Left forelimb (tissue), 1 donor: ENCODE data around the gene DEFB131A.
"Not testable (repeated sequence)": the region's sequence is repeated elsewhere in the genome, so short reads cannot be mapped to it uniquely, and the experiment has no call there.

Experiments
- DNase-seq: peaks from one replicate; pipeline ENCODE4 v3.0.0-alpha.2; 2018; ENCODE audit warnings: low spot score

Gene DEFB131A, protein sequence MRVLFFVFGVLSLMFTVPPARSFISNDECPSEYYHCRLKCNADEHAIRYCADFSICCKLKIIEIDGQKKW

DNA sequence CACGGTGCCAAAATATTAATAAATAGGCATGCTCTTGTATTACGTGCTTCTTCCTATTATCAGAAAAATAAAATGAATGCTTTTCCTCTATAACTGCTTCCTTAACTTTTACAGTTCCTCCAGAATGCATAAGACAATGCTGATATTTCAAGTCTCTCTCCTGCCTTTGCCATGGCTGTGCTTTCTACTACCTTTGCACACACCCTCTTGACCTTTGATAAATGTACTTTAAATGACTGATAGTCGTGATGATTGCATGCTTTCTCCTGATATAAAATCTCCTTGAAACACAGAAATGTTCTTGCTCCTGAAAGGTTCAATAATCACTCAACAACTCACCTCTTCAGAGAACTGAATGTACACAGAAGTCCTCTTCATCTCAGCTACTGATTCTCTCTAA is at the start of gene DEFB131A:
Gene DEFB131A, plus strand, starts transcription at position 301 of the 400 bp plus-strand sequence. CDS start 120 bp downstream, outside the sequence.
- DNase-seq, result not testable (repeated sequence)

DNA sequence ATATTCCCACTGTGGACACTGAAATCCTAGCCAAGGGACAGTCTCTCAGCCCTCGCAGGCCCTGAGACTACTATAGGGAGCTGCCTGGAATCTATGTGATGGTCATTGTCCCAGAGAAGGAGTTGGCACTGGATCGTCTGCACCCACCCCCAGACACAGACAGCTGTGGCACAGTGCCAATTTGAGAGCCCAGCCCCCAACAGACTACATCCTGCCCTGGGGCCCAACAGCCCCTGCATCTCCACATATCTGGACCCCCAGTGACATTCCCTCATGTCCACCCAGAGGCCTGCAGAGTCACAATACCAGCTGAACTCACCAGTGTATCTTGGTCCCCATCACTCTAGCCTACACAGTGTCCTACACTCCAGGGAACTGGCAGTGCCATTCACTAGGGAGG is 38.4 kb upstream of the DEFB131A start:
- DNase-seq, result not testable (repeated sequence)

DNA sequence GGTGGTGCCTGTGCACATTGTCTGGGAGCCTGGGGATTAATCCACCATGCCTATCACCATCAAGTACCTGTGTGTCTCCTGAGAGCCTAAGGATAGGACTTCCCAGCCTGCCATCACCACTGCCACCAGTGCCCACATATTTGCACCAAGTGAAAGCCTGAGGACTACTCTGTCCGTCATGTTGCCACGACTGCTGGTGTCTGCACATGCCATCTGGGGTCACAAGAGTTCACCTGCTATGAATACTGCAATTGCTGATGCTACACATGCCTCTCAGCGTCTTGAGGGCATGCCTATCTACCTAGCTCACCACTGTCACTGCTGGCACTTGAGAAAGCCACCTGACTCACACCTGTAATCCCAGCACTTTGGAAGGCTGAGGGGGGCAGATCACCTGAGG is 37.7 kb upstream of the DEFB131A start:
- not testable (repeated sequence) for DNase-seq

DNA sequence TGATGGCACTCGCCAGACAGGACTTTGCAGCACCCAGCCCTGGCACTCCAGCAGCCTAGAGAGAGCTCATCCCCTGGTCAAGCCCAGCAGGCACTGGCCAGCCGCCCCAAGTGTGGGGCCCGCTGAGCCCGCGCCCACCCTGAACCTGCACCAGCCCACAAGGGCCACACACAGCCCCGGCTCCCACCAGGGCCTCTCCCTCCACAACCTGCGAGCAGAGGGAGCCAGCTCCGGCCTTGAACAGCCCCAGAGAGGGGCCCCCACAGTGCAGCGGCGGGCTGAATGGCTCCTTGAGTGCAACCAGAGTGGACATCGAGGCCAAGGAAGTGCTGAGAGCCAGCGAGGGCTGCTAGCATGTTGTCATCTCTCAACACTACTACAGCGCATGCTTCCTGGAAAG is 34.4 kb upstream of the DEFB131A start:
- no peak for DNase-seq

DNA sequence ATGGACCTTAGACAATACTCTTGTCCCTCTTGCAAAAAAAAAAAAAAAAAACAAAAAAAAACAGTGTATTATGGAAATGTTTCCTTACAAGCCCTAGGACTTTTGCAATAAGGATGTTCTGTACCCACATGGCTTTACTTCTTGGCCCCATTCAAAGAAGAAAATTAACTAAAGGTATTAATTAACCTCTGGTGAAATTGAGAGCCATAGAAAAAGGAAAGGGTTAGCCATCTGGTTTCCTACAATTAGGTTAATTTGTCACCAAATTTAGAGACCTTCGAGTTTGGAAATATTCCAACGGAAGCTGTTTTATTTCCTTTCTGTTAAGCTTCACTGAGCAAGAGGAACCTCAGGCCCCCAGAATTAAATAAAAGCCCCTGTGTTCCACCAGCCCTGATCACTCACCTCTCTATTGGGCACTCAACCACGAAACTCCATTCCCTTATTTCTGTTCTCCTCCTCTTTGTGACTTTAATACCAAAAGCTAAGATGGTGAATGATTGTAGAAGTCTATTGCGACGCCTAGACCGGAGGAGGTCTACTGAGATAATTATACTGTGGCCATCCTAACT is 22.2 kb upstream of the DEFB131A start:
- not testable (repeated sequence) for DNase-seq

DNA sequence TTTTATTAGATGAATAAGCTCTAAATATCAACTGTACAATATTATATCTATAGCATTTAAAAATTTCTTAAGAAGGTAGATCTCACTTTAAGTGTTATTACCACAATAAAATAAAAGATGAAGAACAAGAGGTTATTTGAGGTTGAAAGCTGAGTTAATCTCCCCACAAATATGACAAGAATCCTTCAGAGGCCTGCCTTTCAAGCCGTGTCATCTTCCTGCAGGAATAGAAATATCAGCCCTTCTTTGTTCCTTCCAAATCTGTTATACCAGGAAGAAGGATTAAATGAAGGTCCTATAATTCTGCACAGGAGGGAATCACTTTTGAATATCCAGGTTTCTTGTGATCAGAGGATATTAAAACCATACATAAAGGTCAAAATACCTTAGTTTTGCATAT is 18.3 kb upstream of the DEFB131A start:
- not testable (repeated sequence) for DNase-seq

DNA sequence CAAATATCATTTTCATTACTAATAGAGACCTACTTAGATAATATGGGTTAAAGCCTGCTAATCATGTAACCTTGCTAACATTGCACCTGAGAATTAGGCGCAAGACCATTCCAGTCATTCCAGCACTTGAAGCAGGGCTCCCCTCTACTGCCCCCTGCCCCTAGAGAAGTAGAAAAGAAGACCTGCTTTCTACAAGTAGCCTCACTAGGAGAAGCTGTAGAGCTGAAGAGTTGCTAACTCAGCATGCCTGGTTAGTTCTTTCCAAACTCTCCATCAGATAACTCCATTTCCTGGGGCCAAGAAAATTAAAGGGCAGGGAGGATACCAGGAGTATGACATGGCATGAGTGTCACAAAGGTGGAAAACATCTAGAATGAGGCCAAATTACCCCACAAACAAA is 14.2 kb upstream of the DEFB131A start:
- DNase-seq, result not testable (repeated sequence)

DNA sequence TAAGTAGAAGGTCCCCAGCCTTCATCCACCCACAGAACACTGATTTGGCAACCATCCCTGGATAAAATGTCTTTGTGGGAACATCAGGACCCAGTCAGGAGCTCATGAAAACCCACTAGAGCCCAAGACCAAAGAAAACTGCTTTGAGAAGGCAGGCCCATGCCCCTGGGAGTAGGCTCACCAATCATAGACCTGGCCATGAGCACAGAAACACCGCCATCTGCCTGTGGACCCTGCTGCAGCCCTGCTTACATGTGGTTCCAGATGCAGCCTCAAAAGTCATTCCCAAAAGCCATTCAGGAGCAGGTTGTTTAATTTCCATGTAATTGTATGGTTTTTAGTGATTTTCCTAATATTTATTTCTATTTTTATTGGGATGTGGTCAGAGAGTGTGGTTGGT is 10.9 kb upstream of the DEFB131A start:
- not testable (repeated sequence) for DNase-seq

DNA sequence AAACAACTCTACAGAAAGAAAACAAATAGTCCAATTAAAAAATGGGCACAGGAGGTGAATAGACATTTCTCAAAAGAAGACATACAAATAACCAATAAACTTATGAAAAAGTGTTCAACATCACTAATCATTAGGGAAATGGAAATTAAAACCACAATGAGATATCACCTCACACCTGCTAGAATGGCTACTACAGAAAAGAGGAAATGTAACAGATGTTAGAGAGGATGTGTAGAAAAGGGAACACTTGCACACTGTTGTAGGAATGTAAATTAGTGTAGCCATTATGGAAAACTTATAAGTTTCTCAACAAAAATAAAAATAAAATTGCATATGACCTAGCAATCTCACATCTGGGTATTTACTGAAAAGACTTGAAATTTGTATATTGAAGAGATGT is 7.5 kb upstream of the DEFB131A start:
- not testable (repeated sequence) for DNase-seq

DNA sequence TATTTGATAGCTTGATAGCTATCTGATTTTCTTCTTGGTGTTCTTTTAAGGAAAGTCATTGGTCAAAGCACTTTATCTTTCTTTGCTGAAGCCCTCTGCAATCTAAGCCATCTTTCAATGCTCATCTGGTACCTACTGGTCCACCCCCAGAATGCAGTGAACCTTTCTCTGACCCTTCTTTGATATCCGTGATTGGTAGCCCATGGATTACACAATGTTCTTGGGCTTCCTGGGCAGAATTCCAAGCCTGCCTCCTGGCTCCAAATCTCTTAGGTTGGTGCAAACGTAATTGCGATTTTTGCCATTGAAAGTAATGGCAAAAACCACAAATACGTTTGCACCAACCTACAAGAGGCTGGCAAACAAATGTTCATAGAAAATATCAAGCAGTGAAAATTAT is 1.9 kb upstream of the DEFB131A start:
- DNase-seq, result not testable (repeated sequence)

DNA sequence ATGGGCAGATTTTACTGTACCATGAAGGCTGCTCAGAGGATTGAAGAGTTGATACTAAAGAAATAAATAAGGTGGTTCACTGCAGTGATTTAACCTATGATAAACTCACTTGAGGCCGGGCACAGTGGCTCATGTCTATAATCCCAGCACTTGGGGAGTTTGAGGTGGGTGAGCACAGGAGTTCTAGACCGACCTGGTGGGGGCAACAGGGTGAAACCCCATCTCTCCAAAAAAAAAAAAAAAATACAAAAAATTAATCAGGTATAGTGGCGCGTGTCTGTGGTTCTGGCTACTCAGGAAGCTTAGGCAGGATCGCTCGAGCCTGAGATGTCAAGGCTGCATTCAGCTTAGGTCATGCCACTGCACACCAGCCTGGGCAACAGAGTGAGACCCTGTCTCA is 467 bp downstream of the DEFB131A start:
- not testable (repeated sequence) for DNase-seq

DNA sequence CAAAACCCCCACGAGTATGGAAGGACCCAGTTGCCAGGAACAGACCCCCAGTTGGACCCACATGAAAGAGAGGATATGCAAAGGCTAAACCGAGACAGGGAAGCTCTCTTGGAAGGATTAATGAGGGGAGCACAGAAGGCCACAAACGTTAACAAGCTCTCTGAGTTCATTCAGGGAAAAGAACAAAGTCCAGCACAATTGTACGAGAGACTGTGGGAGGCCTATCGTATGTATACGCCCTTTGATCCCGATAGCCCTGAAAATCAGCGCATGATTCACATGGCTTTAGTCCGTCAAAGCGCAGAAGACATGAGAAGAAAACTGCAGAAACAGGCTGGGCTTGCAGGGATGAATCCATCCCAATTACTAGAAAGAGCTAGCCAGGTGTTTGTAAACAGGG is 8.0 kb downstream of the DEFB131A start:
- DNase-seq, result not testable (repeated sequence)

DNA sequence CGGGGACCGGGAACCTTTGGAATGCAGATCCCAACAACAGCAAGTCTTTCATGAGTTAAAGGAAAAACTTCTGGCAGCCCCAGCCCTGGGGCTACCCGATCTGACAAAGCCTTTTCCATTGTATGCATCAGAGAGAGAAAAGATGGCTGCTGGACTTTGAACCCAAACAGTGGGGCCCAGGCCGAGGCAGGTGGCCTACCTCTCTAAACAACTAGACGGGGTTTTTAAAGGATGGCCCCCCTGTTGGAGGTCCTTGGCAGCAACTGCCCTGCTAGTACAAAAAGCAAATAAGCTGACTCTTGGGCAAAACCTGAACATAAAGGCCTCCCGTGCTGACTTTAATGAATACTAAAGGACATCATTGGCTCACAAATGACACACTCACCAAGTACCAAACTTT is 10.1 kb downstream of the DEFB131A start:
- not testable (repeated sequence) for DNase-seq

DNA sequence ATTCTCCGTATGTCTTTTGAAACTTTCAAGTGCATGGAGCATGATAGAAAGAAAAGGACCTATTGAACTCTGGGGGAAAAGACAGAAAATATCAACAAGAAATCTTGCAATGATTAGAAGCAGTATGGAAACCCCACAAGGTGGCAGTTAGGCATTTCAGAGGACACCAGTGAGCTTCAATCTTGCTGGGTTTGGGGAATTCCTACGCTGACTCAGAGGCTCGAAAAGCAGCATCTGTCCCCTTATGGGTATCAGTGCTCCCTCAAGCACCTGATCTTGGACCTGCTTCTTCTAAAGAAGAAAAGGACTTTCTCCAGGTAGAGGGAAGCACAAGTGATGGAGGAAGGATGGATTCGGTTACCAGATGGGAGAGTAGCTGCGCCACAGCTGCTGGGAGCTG is 10.8 kb downstream of the DEFB131A start:
- DNase-seq, result not testable (repeated sequence)

DNA sequence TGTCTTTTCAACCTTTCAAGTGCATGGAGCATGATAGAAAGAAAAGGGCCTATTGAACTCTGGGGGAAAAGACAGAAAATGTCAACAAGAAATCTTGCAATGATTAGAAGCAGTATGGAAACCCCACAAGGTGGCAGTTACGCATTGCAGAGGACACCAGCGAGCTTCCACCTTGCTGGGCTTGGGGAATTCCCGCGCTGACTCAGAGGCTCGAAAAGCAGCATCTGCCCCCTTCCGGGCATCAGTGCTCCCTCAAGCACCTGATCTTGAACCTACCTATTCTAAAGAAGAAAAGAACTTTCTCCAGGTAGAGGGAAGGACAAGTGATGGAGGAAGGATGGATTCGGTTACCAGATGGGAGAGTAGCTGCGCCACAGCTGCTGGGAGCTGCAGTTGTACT is 35.3 kb downstream of the DEFB131A start:
- DNase-seq, result not testable (repeated sequence)

DNA sequence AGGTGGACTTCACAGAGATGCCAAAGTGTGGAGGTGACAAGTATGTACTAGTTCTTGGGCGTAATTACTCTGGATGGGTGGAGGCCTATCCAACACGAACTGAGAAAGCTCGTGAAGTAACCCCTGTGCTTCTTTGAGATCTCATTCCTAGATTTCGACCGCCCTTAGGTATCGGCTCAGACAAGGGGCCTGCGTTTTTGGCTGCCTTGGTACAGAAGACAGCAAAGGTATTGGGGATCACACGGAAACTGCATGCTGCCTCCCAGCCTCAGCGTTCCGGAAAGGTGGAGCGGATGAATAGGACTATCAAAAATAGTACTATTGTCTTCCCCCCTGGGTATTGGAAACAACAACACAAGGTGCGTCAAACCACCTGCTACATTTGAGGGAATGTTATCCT is 35.9 kb downstream of the DEFB131A start:
- DNase-seq, result not testable (repeated sequence)

DNA sequence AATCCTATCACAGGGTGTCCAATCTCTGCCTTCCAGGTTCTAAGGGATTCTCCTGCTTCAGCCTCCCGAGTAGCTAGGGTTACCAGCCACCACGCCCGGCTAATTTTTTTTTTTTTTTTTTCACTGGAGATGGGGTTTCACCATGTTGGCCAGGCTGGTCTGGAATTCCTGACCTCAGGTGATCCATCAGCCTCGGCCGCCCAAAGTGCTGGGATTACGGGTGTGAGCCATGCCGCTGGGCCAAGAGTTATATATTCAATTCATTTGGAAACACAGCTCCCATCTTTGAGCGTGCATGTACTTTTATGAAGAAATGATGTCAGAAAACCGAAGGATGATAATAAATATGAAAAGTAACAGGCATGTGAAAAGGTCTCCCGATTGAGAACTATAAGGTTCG is 38.7 kb downstream of the DEFB131A start:
- DNase-seq, result not testable (repeated sequence)

DNA sequence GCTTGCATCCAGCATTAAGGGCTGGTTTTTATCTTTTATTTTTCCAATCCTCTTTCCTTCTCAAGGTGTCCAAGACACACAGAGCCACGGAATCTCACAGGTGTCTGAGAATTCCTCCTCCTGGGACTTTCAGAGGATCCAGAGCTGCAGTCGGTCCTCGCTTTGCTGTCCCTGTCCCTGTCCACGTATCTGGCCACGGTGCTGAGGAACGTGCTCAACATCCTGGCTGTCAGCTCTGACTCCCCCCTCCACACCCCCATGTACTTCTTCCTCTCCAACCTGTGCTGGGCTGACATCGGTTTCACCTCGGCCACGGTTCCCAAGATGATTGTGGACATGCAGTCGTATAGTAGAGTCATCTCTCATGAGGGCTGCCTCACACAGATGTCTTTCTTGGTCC is 39.5 kb downstream of the DEFB131A start:
- not testable (repeated sequence) for DNase-seq

DNA sequence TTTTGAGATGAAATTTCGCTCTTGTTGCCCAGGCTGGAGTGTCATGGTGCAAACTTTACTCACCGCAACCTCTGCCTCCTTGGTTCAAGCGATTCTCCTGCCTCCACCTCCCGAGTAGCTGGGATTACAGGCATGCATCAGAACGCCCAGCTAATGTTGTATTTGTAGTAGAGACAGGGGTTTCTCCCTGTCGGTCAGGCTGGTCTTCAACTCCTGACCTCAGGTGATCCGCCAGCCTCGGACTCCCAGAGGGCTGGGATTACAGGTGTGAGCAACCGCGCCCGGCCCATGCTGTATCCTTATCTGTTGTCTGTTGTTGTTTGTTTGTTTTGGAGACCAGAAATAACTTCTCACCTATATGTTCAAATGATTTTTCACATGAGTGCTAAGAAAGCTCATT is 42.7 kb downstream of the DEFB131A start:
- DNase-seq, result not testable (repeated sequence)

DNA sequence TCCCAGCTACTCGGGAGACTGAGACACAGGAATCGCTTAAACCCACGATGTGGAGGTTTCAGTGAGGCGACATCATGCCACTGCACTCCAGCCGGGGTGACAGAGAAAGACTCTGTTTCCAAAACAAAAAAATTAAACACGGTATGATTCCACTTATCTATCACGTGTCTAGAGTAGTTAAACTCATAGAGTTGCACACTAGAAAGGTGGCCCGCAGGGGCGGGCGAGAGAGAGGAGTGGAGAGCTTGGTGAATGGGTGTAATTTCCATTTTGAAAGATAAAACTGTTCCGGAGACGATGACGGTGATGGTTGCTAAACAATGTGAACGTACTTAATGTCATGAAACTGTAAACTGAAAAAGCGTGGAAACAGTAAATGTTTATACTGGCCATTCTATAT is 44.6 kb downstream of the DEFB131A start:
- not testable (repeated sequence) for DNase-seq

DNA sequence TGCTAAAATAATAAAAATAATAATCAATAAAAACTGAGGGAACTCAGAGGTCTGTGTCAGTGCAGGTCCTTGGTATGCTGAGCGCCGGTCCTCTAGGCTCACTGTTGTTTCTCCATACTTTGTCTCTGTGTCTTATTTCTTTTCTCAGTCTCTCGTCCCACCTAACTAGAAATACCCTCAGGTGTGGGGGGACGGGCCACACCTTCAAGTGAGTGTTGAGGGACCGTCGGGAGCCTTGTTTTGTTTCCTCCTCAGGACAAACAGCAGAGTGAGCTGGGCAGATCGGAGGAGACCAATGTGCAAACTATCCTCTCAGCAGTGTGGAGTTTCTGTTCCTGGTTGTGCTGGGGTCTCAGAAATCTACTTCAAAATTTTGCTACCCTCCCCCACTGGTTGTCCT is 46.3 kb downstream of the DEFB131A start:
- DNase-seq, result not testable (repeated sequence)

DNA sequence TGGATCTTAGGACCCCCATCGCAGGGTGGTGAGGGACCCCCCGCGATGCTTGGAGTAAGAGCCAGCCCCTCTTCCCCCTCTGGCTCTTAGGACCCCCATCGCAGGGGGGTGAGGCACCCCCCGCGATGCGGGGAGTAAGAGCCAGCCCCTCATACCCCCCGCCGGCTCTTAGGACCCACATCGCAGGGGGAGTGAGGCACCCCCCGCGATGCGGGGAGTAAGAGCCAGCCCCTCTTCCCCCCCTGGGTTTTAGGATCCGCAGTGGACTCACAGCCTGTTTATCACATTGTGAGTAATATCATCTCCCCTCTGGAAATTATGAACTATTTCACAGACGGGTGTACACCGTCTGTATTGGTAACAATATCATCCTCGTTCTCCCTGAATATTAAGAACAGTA is 46.8 kb downstream of the DEFB131A start:
- not testable (repeated sequence) for DNase-seq

DNA sequence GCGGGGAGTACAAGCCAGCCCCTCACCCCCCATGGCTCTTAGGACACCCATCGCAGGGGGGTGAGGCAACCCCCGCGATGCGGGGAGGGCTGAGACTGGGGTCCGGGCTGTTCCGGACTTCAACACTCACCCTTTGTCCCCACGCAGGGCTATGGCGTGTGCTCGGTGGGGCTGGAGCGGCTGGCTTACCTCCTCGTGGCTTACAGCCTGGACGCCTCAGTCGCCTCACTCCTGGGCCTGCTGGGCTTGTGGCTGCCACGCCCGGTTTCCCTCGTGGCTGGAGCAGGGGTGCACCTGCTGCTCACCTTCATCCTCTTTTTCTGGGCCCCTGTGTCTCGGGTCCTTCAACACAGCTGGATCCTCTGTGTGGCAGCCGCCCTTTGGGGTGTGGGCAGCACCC is 49.4 kb downstream of the DEFB131A start:
- DNase-seq, result not testable (repeated sequence)
